GM13976 (cell line): ENCODE results near the gene TBC1D19.

ENCODE experiments used
- DNase-seq: peaks from one replicate; pipeline ENCODE4 v3.0.0; 2012; ENCODE audit warnings: low spot score
- CTCF ChIP-seq: IDR thresholded peaks from 2 replicates; pipeline ENCODE4 v1.5.1; 2012; ENCODE audit warnings: borderline replicate concordance, mild to moderate bottlenecking; ENCODE audit not compliant: insufficient read depth; ENCODE audit errors: extremely low read depth, missing control alignments, control extremely low read depth
- in situ Hi-C: fragments of 300-500 bp; cut with MboI; formaldehyde crosslinking; loops from one replicate; pipeline ENCODE4 v1.12.0; 2022; ENCODE audit warnings: low sequenced_read_pairs, mixed read lengths, inconsistent platforms; ENCODE audit not compliant: unreplicated experiment

TBC1D19 gene

GRCh38 chr4:26792639-26793038 lies 208.8 kb downstream of the TBC1D19 start:
- no peak for DNase-seq
- in situ Hi-C loops = no loop called here
- no peak for TF ChIP-seq CTCF

GRCh38 chr4:26793735-26794134 lies 209.9 kb downstream of the TBC1D19 start:
- TF ChIP-seq CTCF = no peak
- no peak for DNase-seq
- in situ Hi-C loops = no loop called here

- no peak for DNase-seq
- in situ Hi-C loops = no loop called here
- no peak for TF ChIP-seq CTCF
Measured at GRCh38 chr4:26796081-26796480, 212.2 kb downstream of the TBC1D19 start.

- in situ Hi-C loops = no loop called here
- DNase-seq = no peak
- TF ChIP-seq CTCF = no peak
Measured at GRCh38 chr4:26802790-26803189, 218.9 kb downstream of the TBC1D19 start.

- TF ChIP-seq CTCF = no peak
- in situ Hi-C loops = no loop called here
- no peak for DNase-seq
Measured at GRCh38 chr4:26803211-26803861, 219.5 kb downstream of the TBC1D19 start.

- DNase-seq = no peak
- in situ Hi-C loops = no loop called here
- TF ChIP-seq CTCF = no peak
Measured at GRCh38 chr4:26804451-26804850, 220.6 kb downstream of the TBC1D19 start.
